22Rv1 (cell line): ENCODE measurements around the gene PCSK7.

Source experiments
- ZFX ChIP-seq: fragments of 450-650 bp; IDR thresholded peaks from 2 replicates; pipeline ENCODE4 v1.6.1; 2017; ENCODE audit warnings: antibody characterized with exemption, borderline replicate concordance
- TF ChIP-seq, protein P1 (sequence below): fragments of 450-650 bp; IDR thresholded peaks from 2 replicates; pipeline ENCODE4 v1.5.1; 2017; ENCODE audit warnings: mild to moderate bottlenecking

DNA sequence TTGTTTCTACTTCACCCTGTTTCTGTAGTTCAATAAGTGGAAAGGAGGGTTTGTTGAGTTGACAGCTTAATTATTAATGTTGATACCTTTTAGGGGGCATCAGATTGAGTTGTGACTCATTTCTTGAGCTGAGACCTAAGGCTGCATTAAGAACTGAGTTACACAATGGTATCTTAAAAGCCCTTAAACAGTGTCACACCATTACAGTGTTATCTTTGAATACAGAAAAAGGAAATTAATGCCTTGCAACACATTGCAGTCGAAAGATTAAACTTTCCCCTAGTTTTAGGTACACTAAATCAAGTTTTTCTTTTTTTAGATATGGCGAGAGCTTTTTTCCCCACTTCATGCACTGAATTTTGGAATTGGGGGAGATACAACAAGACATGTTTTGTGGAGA is 71.0 kb downstream of the PCSK7 start:
- TF ChIP-seq, protein P1, sequence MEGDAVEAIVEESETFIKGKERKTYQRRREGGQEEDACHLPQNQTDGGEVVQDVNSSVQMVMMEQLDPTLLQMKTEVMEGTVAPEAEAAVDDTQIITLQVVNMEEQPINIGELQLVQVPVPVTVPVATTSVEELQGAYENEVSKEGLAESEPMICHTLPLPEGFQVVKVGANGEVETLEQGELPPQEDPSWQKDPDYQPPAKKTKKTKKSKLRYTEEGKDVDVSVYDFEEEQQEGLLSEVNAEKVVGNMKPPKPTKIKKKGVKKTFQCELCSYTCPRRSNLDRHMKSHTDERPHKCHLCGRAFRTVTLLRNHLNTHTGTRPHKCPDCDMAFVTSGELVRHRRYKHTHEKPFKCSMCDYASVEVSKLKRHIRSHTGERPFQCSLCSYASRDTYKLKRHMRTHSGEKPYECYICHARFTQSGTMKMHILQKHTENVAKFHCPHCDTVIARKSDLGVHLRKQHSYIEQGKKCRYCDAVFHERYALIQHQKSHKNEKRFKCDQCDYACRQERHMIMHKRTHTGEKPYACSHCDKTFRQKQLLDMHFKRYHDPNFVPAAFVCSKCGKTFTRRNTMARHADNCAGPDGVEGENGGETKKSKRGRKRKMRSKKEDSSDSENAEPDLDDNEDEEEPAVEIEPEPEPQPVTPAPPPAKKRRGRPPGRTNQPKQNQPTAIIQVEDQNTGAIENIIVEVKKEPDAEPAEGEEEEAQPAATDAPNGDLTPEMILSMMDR: no peak
- TF ChIP-seq ZFX: no peak
